LNCaP clone FGC (cell line): ENCODE data around the gene OR4N2.
"Not testable (repeated sequence)": the region's sequence is repeated elsewhere in the genome, so short reads cannot be mapped to it uniquely, and the experiment has no call there.

Source experiments
- DNase-seq: peaks from one replicate; pipeline ENCODE4 v3.0.0-alpha.2; 2011; ENCODE audit warnings: low read depth
- H3K4me3 ChIP-seq: 2 replicates; pipeline ENCODE4 v1.5.1; 2011; ENCODE audit warnings: mild to moderate bottlenecking, low read depth, low read length, control low read depth
- CTCF ChIP-seq: IDR thresholded peaks from 2 replicates; pipeline ENCODE4 v1.5.1; 2012; ENCODE audit warnings: mild to moderate bottlenecking; ENCODE audit not compliant: control insufficient read depth, insufficient read depth; ENCODE audit errors: extremely low read depth

Gene OR4N2

DNA sequence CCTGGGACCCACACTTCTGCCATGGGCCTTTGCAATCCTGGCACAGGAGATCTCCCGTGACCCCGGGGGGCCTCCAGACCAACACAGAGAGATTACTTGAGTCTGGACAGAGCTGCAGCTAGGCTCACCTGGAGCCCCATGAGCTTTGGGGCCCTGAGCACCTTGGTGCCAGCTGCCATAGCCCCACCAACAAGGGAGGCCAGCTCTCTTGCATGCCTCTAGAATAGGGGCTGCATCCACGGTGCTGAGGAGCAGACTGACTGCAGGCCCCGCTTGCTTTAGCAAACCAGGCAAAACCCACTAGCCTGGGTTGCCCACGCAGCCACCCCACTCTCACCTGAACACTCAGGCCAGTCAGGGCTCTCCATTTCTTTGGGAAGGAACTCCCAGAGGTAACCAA is 3.7 kb upstream of the OR4N2 start:
- DNase-seq: no peak
- no peak for TF ChIP-seq CTCF
- H3K4me3 ChIP-seq: no peak overlapping the region

DNA sequence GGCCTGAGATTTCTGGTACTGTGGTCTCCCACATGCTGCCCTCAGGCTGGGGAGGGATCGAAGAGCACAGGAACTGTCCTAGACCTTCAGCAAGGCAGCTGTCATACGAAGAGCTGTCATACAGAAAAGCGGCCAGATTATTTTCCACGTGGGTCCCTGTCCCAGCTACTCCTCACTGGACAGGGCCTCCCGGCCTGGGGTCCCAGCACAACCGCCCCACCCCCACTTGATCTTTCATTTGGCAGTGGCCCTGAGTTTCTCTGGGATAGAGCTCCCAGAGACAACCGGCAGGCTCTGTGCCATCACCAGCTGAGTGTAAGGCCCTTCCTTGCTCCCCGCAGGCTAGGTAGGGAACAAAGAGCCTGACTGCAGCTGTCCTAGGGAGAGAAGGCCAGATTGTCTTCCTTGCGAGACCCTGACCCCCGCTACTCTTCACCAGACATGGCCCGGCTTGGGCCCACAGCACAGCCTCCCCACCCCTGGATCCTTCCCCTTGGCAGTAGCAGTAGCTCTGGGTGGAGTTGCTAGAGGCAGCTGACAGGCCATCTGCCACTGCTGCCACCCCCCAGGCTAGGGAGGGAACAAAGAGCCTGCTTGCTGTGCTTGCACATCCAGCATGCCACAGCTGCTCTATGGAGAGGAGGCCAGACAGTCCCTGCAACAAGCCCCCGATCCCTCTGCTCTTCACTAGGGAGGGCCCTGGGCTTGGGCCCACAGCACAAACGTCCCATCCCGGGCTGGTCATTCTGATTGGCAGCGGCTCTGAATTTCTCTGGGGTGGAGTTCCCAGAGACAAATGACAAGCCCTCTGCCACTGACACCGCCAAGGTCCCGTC is 3.1 kb upstream of the OR4N2 start:
- no peak overlapping the region for H3K4me3 ChIP-seq
- DNase-seq: no peak
- no peak for TF ChIP-seq CTCF

GRCh38 chr14:19801118-19801464 is 2.5 kb upstream of the OR4N2 start:
- no peak overlapping the region for H3K4me3 ChIP-seq
- TF ChIP-seq CTCF: no peak
- DNase-seq: no peak

- not testable (repeated sequence) for DNase-seq, H3K4me3 ChIP-seq
These were observed 9.8 kb downstream of the OR4N2 start for GRCh38 chr14:19813171-19813920.

GRCh38 chr14:19819879-19820278 is 16.3 kb downstream of the OR4N2 start:
- not testable (repeated sequence) for DNase-seq, H3K4me3 ChIP-seq

DNA sequence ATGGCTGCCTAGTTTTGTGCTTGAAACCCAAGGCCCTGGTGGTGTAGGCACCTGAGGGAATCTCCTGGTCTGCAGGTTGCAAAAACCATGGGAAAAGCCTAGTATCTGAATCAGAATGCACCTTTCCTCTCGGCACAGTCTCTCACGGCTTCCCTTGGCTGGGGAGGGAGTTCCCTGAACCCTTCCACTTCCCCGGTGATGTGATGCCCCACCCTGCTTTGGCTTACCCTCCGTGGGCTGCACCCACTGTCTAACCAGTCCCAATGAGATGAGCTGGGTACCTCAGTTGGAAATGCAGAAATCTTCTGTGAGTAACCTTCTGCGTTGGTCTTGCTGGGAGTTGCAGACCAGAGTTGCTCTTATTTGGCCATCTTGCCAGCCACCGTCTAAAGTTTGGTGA is 17.4 kb downstream of the OR4N2 start:
- H3K4me3 ChIP-seq: not testable (repeated sequence)

DNA sequence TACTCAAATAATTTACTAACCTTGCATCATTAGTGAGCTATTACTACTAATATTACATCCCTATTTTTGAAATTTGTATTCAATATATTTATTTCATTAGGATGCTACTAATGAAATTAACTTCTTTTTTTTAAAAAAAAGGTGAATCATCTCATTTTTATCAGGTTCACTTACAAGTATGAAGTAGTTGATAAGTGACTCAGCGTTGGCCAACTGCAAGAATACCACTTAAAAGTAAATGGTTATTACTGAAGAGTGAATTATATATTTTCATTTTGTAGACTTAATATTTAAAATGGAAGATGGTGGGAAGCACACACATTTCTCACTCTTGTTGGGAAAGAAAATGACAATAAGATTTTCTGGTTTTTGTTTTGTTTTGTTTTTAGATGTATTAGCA is 19.6 kb downstream of the OR4N2 start:
- TF ChIP-seq CTCF: no peak
- H3K4me3 ChIP-seq: no peak overlapping the region
- DNase-seq: no peak

More for the DNA sequence above, 17.4 kb downstream of the OR4N2 start:
- not testable (repeated sequence) for DNase-seq

- TF ChIP-seq CTCF: no peak
- DNase-seq: no peak
These were observed 20.2 kb downstream of the OR4N2 start for GRCh38 chr14:19823765-19824164.

More at GRCh38 chr14:19823765-19824164, 20.2 kb downstream of the OR4N2 start:
- no peak overlapping the region for H3K4me3 ChIP-seq
